DOHH2 (cell line): Measurements from ENCODE around the gene ITPKB.

Experiments used
- H3F3A ChIP-seq: fragments of 200-600 bp; sonication (generic), shearing (Covaris generic); 2 replicates; pipeline ENCODE4 v1.6.0; 2016; ENCODE audit warnings: antibody characterized with exemption, mild to moderate bottlenecking; ENCODE audit not compliant: control insufficient read depth, insufficient read depth
- H3K27ac ChIP-seq: fragments of 200-600 bp; sonication (generic); 2 replicates; pipeline ENCODE4 v1.5.1; 2014; ENCODE audit warnings: low read depth, mild to moderate bottlenecking, low read length, moderate library complexity
- H3K27me3 ChIP-seq: fragments of 200-600 bp; sonication (generic); 2 replicates; pipeline ENCODE4 v1.6.1; 2014; ENCODE audit warnings: mild to moderate bottlenecking, low read length, mixed read lengths; ENCODE audit not compliant: control insufficient read depth
- H3K36me3 ChIP-seq: fragments of 200-600 bp; sonication (generic); 2 replicates; pipeline ENCODE4 v1.6.1; 2014; ENCODE audit warnings: mild to moderate bottlenecking, low read length, moderate library complexity, mixed read lengths; ENCODE audit not compliant: control insufficient read depth
- H3K4me1 ChIP-seq: fragments of 200-600 bp; sonication (generic); 2 replicates; pipeline ENCODE4 v1.6.1; 2014; ENCODE audit warnings: mild to moderate bottlenecking, low read length, mixed read lengths; ENCODE audit not compliant: control insufficient read depth
- H3K4me2 ChIP-seq: fragments of 200-600 bp; sonication (generic); 2 replicates; pipeline ENCODE4 v1.6.0; 2014; ENCODE audit warnings: mild to moderate bottlenecking, low read length, moderate library complexity
- H3K4me3 ChIP-seq: fragments of 200-600 bp; sonication (generic); 2 replicates; pipeline ENCODE4 v1.5.1; 2014; ENCODE audit warnings: mild to moderate bottlenecking, low read length, mixed read lengths
- H3K79me2 ChIP-seq: fragments of 200-600 bp; sonication (generic); 2 replicates; pipeline ENCODE4 v1.6.1; 2014; ENCODE audit warnings: mild to moderate bottlenecking, low read length, mixed read lengths; ENCODE audit not compliant: control insufficient read depth
- H3K9me2 ChIP-seq: fragments of 200-600 bp; sonication (generic); replicated peaks from 2 replicates; pipeline ENCODE4 v1.6.1; 2014; ENCODE audit warnings: mild to moderate bottlenecking, low read length, mixed read lengths; ENCODE audit not compliant: control insufficient read depth
- H3K9me3 ChIP-seq: fragments of 200-600 bp; sonication (generic); 2 replicates; pipeline ENCODE4 v1.6.1; 2014; ENCODE audit warnings: antibody characterized with exemption, low read length, mixed read lengths; ENCODE audit not compliant: control insufficient read depth, insufficient read depth
- H4K20me1 ChIP-seq: fragments of 200-600 bp; sonication (generic); 2 replicates; pipeline ENCODE4 v1.6.0; 2014; ENCODE audit warnings: low read depth, mild to moderate bottlenecking, antibody characterized with exemption, low read length, moderate library complexity; ENCODE audit not compliant: control insufficient read depth, insufficient read depth
- EZH2phosphoT487 ChIP-seq: fragments of 200-600 bp; sonication (generic); IDR thresholded peaks from 2 replicates; pipeline ENCODE4 v1.6.1; 2017; ENCODE audit warnings: borderline replicate concordance, mild to moderate bottlenecking, antibody characterized with exemption, low read length, moderate library complexity, mixed read lengths
- TF ChIP-seq, protein P1 (sequence below): fragments of 200-600 bp; sonication (generic); IDR thresholded peaks from one replicate; pipeline ENCODE4 v1.5.1; 2014; ENCODE audit warnings: antibody characterized with exemption, mild to moderate bottlenecking, low read depth, low read length; ENCODE audit not compliant: poor library complexity, severe bottlenecking

Gene ITPKB

DNA sequence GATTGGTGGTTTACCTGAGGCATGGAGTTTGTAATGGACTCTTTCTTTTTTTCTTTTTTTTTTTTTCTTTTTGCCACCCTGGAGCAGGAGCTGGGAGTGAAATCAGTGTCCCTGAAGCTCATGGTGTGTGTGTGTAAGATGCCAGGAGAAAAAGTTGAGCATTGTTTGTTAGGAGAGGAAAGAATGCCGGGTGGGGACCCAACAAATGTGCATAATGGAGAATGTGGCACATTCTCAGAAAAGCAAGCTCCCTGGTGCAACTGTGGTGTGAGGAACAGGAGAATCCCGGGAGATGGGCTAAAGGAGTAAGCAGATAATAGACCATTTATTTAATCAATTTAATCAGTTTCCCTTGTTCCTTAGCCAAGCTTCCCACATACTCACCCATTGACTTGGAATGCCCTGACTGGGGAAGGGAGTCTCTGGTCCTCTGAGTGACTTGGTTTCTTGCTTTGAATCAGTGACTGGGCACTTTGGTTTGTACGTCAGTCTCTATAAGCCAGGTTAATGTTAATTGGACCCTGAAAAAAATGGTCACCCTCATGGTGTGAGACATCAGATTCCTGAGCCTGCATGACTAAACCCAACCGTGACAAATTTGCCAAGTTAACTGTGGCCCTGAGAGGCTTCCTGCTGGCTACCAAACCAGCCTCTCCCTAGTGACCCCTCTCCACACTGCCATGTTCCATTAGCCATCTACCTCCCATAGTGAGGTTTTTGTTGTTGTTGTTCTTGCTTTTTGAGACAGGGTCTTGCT, 43.9 kb upstream of the ITPKB start:
- no peaks in the 10 kb centered on the region for H3K9me2 ChIP-seq
- H3K9me3 ChIP-seq = no peaks in the 10 kb centered on the region
- no peaks in the 10 kb centered on the region for H4K20me1 ChIP-seq
- no peak overlapping the region for H3K4me3 ChIP-seq
- no peaks in the 10 kb centered on the region for H3K4me1 ChIP-seq
- no peak overlapping the region for H3K4me2 ChIP-seq
- no peaks in the 10 kb centered on the region for H3K36me3 ChIP-seq
- peaks cover 3% of the 10 kb centered on the region for H3K27me3 ChIP-seq
- no peaks in the 10 kb centered on the region for H3K79me2 ChIP-seq
- H3F3A ChIP-seq = no peaks in the 10 kb centered on the region
- TF ChIP-seq EZH2phosphoT487 = no peak
- TF ChIP-seq, protein P1, sequence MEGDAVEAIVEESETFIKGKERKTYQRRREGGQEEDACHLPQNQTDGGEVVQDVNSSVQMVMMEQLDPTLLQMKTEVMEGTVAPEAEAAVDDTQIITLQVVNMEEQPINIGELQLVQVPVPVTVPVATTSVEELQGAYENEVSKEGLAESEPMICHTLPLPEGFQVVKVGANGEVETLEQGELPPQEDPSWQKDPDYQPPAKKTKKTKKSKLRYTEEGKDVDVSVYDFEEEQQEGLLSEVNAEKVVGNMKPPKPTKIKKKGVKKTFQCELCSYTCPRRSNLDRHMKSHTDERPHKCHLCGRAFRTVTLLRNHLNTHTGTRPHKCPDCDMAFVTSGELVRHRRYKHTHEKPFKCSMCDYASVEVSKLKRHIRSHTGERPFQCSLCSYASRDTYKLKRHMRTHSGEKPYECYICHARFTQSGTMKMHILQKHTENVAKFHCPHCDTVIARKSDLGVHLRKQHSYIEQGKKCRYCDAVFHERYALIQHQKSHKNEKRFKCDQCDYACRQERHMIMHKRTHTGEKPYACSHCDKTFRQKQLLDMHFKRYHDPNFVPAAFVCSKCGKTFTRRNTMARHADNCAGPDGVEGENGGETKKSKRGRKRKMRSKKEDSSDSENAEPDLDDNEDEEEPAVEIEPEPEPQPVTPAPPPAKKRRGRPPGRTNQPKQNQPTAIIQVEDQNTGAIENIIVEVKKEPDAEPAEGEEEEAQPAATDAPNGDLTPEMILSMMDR = no peak
- H3K27ac ChIP-seq = no peak overlapping the region

DNA sequence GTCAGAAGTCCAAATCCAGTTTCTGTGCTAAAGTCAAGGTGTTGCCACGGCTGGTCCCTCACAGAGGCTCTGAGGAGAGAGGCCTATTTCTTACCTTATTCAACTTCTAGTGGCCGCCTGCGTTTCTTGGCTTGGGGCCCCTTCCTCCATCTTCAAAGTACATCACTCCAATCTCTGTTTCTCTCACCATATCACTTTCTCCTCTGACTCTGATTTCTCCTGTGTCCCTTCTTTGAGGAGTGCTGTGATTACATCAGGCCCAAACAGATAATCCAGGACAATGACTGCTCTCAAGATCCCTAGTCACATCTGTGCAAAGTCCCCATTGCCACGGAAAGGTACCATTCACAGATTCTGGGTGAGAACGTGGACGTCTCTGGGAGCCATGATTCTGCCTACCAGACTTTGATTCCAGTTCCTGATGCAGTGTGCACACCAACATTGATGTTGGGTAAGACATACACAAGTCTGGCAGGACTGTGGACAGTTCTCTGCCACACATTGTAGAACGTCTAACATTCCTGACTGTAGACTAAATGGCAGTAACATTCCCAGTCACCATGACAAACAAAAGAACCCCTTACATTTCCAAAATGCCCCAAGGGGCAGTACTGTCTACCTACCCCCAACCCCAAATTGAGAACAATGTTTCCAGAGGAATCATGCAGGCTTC, 43.0 kb upstream of the ITPKB start:
- H4K20me1 ChIP-seq = no peaks in the 10 kb centered on the region
- H3K27ac ChIP-seq = no peak overlapping the region
- H3K4me3 ChIP-seq = no peak overlapping the region
- H3K9me2 ChIP-seq = no peaks in the 10 kb centered on the region
- peaks cover 3% of the 10 kb centered on the region; the same call in 1 of the 2 replicates for H3K27me3 ChIP-seq
- no peaks in the 10 kb centered on the region for H3K79me2 ChIP-seq
- TF ChIP-seq, protein P1 = no peak
- no peak for TF ChIP-seq EZH2phosphoT487
- H3K9me3 ChIP-seq = no peaks in the 10 kb centered on the region
- no peaks in the 10 kb centered on the region for H3K4me1 ChIP-seq
- H3K4me2 ChIP-seq = no peak overlapping the region
- H3K36me3 ChIP-seq = no peaks in the 10 kb centered on the region
- H3F3A ChIP-seq = no peaks in the 10 kb centered on the region

DNA sequence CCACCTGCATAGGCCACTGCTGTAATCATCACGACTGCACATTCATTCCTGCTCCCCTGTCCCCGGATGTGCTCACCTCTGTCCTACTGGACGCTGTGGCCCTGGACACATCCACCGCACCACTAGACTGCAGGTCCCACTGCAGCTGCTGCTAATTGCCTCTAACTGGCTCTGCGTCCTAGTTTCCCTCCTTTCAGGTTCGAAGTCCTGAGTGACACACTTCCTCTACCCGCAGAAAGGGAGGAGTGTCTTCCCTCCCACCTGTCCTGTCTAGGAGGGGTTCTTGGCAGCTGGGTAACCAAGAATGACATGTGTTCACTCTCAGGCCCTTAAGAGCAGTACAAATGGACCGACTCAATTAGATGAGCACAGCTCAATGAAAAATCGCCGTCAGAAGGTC, 40.5 kb upstream of the ITPKB start:
- H4K20me1 ChIP-seq = no peaks in the 10 kb centered on the region
- H3K4me2 ChIP-seq = no peak overlapping the region
- H3K9me2 ChIP-seq = no peaks in the 10 kb centered on the region
- TF ChIP-seq, protein P1 = no peak
- TF ChIP-seq EZH2phosphoT487 = no peak
- H3K4me3 ChIP-seq = no peak overlapping the region
- H3K4me1 ChIP-seq = no peaks in the 10 kb centered on the region
- H3K27me3 ChIP-seq = no peaks in the 10 kb centered on the region
- H3K27ac ChIP-seq = no peak overlapping the region
- no peaks in the 10 kb centered on the region for H3K79me2 ChIP-seq
- H3K9me3 ChIP-seq = no peaks in the 10 kb centered on the region
- no peaks in the 10 kb centered on the region for H3K36me3 ChIP-seq
- H3F3A ChIP-seq = no peaks in the 10 kb centered on the region
